Tibial nerve (tissue), 4 donors: ENCODE data around the gene BAIAP2L1. TPM values are rescaled to one million over a fixed set of nuclear protein-coding genes. Genes with fewer than 3 reads are reported as not detected.

ENCODE experiments used
- DNase-seq, 2 donors: peaks; one replicate each; pipeline ENCODE4 v3.0.0-alpha.2; 2019; ENCODE audit warnings: low spot score in 2 of 2
- H3K27ac ChIP-seq, 4 donors: fragments of 200-600 bp; sonication (generic) in 3 of 4; one replicate each; pipeline ENCODE4 v1.5.1; 2017 to 2019; ENCODE audit warnings: mild to moderate bottlenecking in 1 of 4
- H3K27me3 ChIP-seq, 2 donors: fragments of 200-600 bp; sonication (generic) in 1 of 2; one replicate each; pipeline versions ENCODE4 v1.5.1 to v1.6.0; 2017 to 2019
- H3K36me3 ChIP-seq, 3 donors: fragments of 200-600 bp; sonication (generic); one replicate each; pipeline ENCODE4 v1.5.1; 2018 to 2019
- H3K4me1 ChIP-seq, 4 donors: fragments of 200-600 bp; sonication (generic) in 3 of 4; one replicate each; pipeline ENCODE4 v1.5.1; 2017 to 2019
- H3K4me3 ChIP-seq, 4 donors: fragments of 200-600 bp; sonication (generic) in 3 of 4; one replicate each; pipeline ENCODE4 v1.5.1; 2017 to 2019; ENCODE audit warnings: mild to moderate bottlenecking in 1 of 4, moderate library complexity in 1 of 4
- H3K9me3 ChIP-seq, 4 donors: fragments of 200-600 bp; sonication (generic) in 3 of 4; one replicate each; pipeline ENCODE4 v1.5.1; 2017 to 2019
- CTCF ChIP-seq, 5 experiments: fragments of 200-600 bp in 3 of 5; fragments of 450-650 bp in 2 of 5; sonication (generic) in 3 of 5; IDR thresholded peaks; one replicate each; pipeline ENCODE4 v1.5.1; 2016 to 2019; ENCODE audit warnings: antibody characterized with exemption in 5 of 5, mild to moderate bottlenecking in 3 of 5, moderate library complexity in 2 of 5
- EP300 ChIP-seq, 2 donors: sonication (generic); formaldehyde crosslinking; IDR thresholded peaks; one replicate each; pipeline ENCODE4 v1.6.1; 2017; ENCODE audit warnings: antibody characterized with exemption in 2 of 2, mild to moderate bottlenecking in 1 of 2
- POLR2A ChIP-seq, 2 donors: fragments of 450-650 bp; IDR thresholded peaks; one replicate each; pipeline ENCODE4 v1.6.1; 2017; ENCODE audit warnings: antibody characterized with exemption in 2 of 2, mild to moderate bottlenecking in 2 of 2, moderate library complexity in 2 of 2
- WGBS, 2 donors: methylation state at CpG; one replicate each; pipeline ENCODE4 v1.1.5; 2018; 5-methylcytosine and 5-hydroxymethylcytosine counted together
- total RNA-seq, 4 donors: library from RNA; depleted of rRNA; stranded (reverse); fragments of >200 nt; gene quantifications; one replicate each; pipeline ENCODE4 v1.1.0, GENCODE V29; 2016

Gene BAIAP2L1
- total RNA-seq, 4 donors from 2014 or later: 0.42 to 2.7 (median 1.7) TPM

- no peak overlapping the region for H3K4me3 ChIP-seq
- peaks cover 0 to 81% (median 4%) of the 10 kb centered on the region in 3 donors for H3K36me3 ChIP-seq
- WGBS, 2 donors: 83 to 86% methylated on average over 17 of the region's 17 CpGs
These were observed 107.6 kb downstream of the BAIAP2L1 start for GRCh38 chr7:98293265-98293664.

GRCh38 chr7:98291717-98292116 lies 109.2 kb downstream of the BAIAP2L1 start:
- Histone ChIP-seq H3K27me3 (no peaks in the 10 kb centered on the region), H3K9me3 (peaks cover 0 to 4% (median 0%) of the 10 kb centered on the region in 4 donors), H3K4me1 (peaks cover 0 to 28% (median 16%) of the 10 kb centered on the region in 4 donors), H3K4me3 (no peak overlapping the region), H3K27ac (no peak overlapping the region), H3K36me3 (peaks cover 0 to 84% (median 4%) of the 10 kb centered on the region in 3 donors)
- WGBS, 2 donors: 77 to 88% methylated on average over 6 to 7 of the region's 7 CpGs
- no peak for TF ChIP-seq CTCF (IDR thresholded peaks at IDR 0.05)
- TF ChIP-seq POLR2A (IDR thresholded peaks at IDR 0.05): no peak
- no peak for TF ChIP-seq EP300 (IDR thresholded peaks at IDR 0.05)
- no peak for DNase-seq

More at GRCh38 chr7:98293265-98293664, 107.6 kb downstream of the BAIAP2L1 start:
- no peak overlapping the region for H3K27ac ChIP-seq
- H3K27me3 ChIP-seq: no peaks in the 10 kb centered on the region
- DNase-seq: no peak
- TF ChIP-seq CTCF (IDR thresholded peaks at IDR 0.05): no peak
- no peak for TF ChIP-seq POLR2A (IDR thresholded peaks at IDR 0.05)
- no peak for TF ChIP-seq EP300 (IDR thresholded peaks at IDR 0.05)
- H3K9me3 ChIP-seq: peaks cover 0 to 9% (median 0%) of the 10 kb centered on the region in 4 donors
- H3K4me1 ChIP-seq: peaks cover 0 to 12% (median under 1%) of the 10 kb centered on the region in 4 donors

- H3K36me3 ChIP-seq: peaks cover 0 to 65% (median 4%) of the 10 kb centered on the region in 3 donors
- H3K4me1 ChIP-seq: peaks cover 0 to 51% (median 40%) of the 10 kb centered on the region in 4 donors
- TF ChIP-seq POLR2A (IDR thresholded peaks at IDR 0.05): no peak
- no peak for TF ChIP-seq CTCF (IDR thresholded peaks at IDR 0.05)
- TF ChIP-seq EP300 (IDR thresholded peaks at IDR 0.05): no peak
- H3K27ac ChIP-seq: no peak overlapping the region
- 82 to 88% methylated on average over 4 of the region's 4 CpGs for WGBS, 2 donors
- no peak for DNase-seq
- no peak overlapping the region for H3K4me3 ChIP-seq
- H3K27me3 ChIP-seq: no peaks in the 10 kb centered on the region
- H3K9me3 ChIP-seq: no peaks in the 10 kb centered on the region
These were observed 111.5 kb downstream of the BAIAP2L1 start for GRCh38 chr7:98289333-98289875.

GRCh38 chr7:98288064-98288823 lies 112.6 kb downstream of the BAIAP2L1 start:
- peaks cover 0 to 62% (median 2%) of the 10 kb centered on the region in 3 donors for H3K36me3 ChIP-seq
- H3K27ac ChIP-seq: peak overlapping the region in 1 of 4 donors; percentile 42
- 71 to 82% methylated on average over 12 of the region's 12 CpGs for WGBS, 2 donors
- H3K27me3 ChIP-seq: no peaks in the 10 kb centered on the region
- peaks cover 0 to 63% (median 51%) of the 10 kb centered on the region in 4 donors for H3K4me1 ChIP-seq
- H3K9me3 ChIP-seq: no peaks in the 10 kb centered on the region
- no peak for DNase-seq
- no peak overlapping the region for H3K4me3 ChIP-seq
- TF ChIP-seq EP300 (IDR thresholded peaks at IDR 0.05) (no peak), POLR2A (IDR thresholded peaks at IDR 0.05) (no peak), CTCF (IDR thresholded peaks at IDR 0.05) (no peak)

GRCh38 chr7:98287486-98287959 lies 113.4 kb downstream of the BAIAP2L1 start:
- H3K4me3 ChIP-seq: peak overlapping the region in 1 of 4 donors; percentile 7
- H3K27ac ChIP-seq: peak overlapping the region in 3 of 4 donors; percentile 99

More at GRCh38 chr7:98287486-98287959, 113.4 kb downstream of the BAIAP2L1 start:
- Histone ChIP-seq H3K9me3 (no peaks in the 10 kb centered on the region), H3K4me1 (peaks cover 0 to 70% (median 54%) of the 10 kb centered on the region in 4 donors), H3K36me3 (peaks cover 0 to 55% (median 0%) of the 10 kb centered on the region in 3 donors), H3K27me3 (no peaks in the 10 kb centered on the region)
- TF ChIP-seq CTCF (IDR thresholded peaks at IDR 0.05) (no peak), EP300 (IDR thresholded peaks at IDR 0.05) (no peak), POLR2A (IDR thresholded peaks at IDR 0.05) (no peak)
- no peak for DNase-seq
- WGBS, 2 donors: 74 to 81% methylated on average over 12 to 13 of the region's 14 CpGs
